Endothelial cell of umbilical vein (primary cell): ENCODE measurements around the gene NTF4.

Experiments
- CTCF ChIP-seq, 2 donors: IDR thresholded peaks; 1 replicate in 1 of 2; 2 replicates in 1 of 2; pipeline ENCODE4 v1.5.1; 2011; ENCODE audit warnings: low read length in 2 of 2, mild to moderate bottlenecking in 2 of 2, moderate library complexity in 2 of 2, control low read depth in 1 of 2, inconsistent platforms in 1 of 2, low read depth in 1 of 2; ENCODE audit not compliant: insufficient read depth in 1 of 2; ENCODE audit errors: extremely low read depth in 1 of 2
- EZH2 ChIP-seq: IDR thresholded peaks from 2 replicates; pipeline ENCODE4 v1.6.1; 2012; ENCODE audit warnings: borderline replicate concordance, low read depth, mild to moderate bottlenecking, moderate library complexity, low read length, inconsistent platforms; ENCODE audit not compliant: severe bottlenecking
- MAX ChIP-seq: IDR thresholded peaks from 2 replicates; pipeline ENCODE4 v1.6.1; 2011; ENCODE audit not compliant: insufficient read depth, insufficient read length
- MYC ChIP-seq: IDR thresholded peaks from one replicate; pipeline ENCODE4 v1.6.1; 2011; ENCODE audit warnings: mild to moderate bottlenecking, low read depth, low read length
- POLR2A ChIP-seq: IDR thresholded peaks from 2 replicates; pipeline ENCODE4 v1.6.1; 2012; ENCODE audit warnings: low read depth, mild to moderate bottlenecking, control low read depth, low read length
- POLR2AphosphoS5 ChIP-seq: IDR thresholded peaks from 2 replicates; pipeline ENCODE4 v1.6.1; 2012; ENCODE audit warnings: low read depth, mild to moderate bottlenecking, control low read depth, low read length, moderate library complexity; ENCODE audit not compliant: insufficient read depth

- TF ChIP-seq MYC (no peak), CTCF (IDR thresholded peaks at IDR 0.05; ENCODE audit: extremely low read depth in 1 of 2, insufficient read depth in 1 of 2, low read depth in 1 of 2, low read length in 2 of 2) (no peak), POLR2A (no peak), POLR2AphosphoS5 (no peak), EZH2 (no peak), MAX (no peak)
Observed at GRCh38 chr19:49109051-49109450, 44.4 kb upstream of the NTF4 start.
